Measurements from ENCODE around the gene RAB40AL.

GRCh38 chrX:102966701-102967100 is 29.6 kb downstream of the RAB40AL start:
- TF ChIP-seq EZH2 (IDR thresholded peaks at IDR 0.05; ENCODE audit: low read depth, unreplicated experiment): no peak
- TF ChIP-seq CTCF (conservative IDR thresholded peaks at IDR 0.05; ENCODE audit: low read depth in 2 of 2): no peak
- TF ChIP-seq CREB1 (CRISPR knock-in tag; IDR thresholded peaks at IDR 0.05; ENCODE audit: low read depth): no peak
- no peak for TF ChIP-seq POLR2AphosphoS5 (IDR thresholded peaks at IDR 0.05; ENCODE audit: low read depth)
- no peak for TF ChIP-seq JUNB (IDR thresholded peaks at IDR 0.05; ENCODE audit: unreplicated experiment)
- no peak for TF ChIP-seq ZNF114 (CRISPR knock-in tag; IDR thresholded peaks at IDR 0.05)
- no peak for TF ChIP-seq EZH2phosphoT487 (IDR thresholded peaks at IDR 0.05; ENCODE audit: unreplicated experiment)
- TF ChIP-seq STAT1 (IDR thresholded peaks at IDR 0.05; ENCODE audit: unreplicated experiment): no peak
- no peak for TF ChIP-seq REST (IDR thresholded peaks at IDR 0.05; ENCODE audit: unreplicated experiment)
- no peak for TF ChIP-seq ZNF331 (CRISPR knock-in tag; IDR thresholded peaks at IDR 0.05; ENCODE audit: low read depth)

Data from GM23338 (cell line).